CD14-positive monocyte (primary cell): Measurements from ENCODE around the gene MTCH1. TPM values are rescaled to one million over a fixed set of nuclear protein-coding genes. Genes with fewer than 3 reads are reported as not detected.
A peak's percentile ranks its signal among the peaks of the same experiment; 100 is the strongest.
"Not testable (repeated sequence)": the region's sequence is repeated elsewhere in the genome, so short reads cannot be mapped to it uniquely, and the experiment has no call there.

Experiments
- DNase-seq, 3 donors: peaks; one replicate each; pipeline ENCODE4 v3.0.0-alpha.2; 2011 to 2022
- H2AFZ ChIP-seq: 2 replicates; pipeline ENCODE4 v1.6.0; 2012; ENCODE audit warnings: mild to moderate bottlenecking, low read depth, low read length, inconsistent platforms; ENCODE audit not compliant: insufficient read depth, poor library complexity, severe bottlenecking
- H3K27ac ChIP-seq, 2 donors: 1 replicate in 1 of 2; 2 replicates in 1 of 2; pipeline ENCODE4 v1.5.1; 2012 to 2013; ENCODE audit warnings: low read length in 2 of 2, control low read depth in 1 of 2, inconsistent platforms in 1 of 2, low read depth in 1 of 2, mild to moderate bottlenecking in 1 of 2
- H3K27me3 ChIP-seq, 2 donors: one replicate each; pipeline versions ENCODE4 v1.6.0 to v1.6.1; 2011 to 2013; ENCODE audit warnings: low read length in 2 of 2; ENCODE audit not compliant: control insufficient read depth in 2 of 2, insufficient read depth in 2 of 2
- H3K36me3 ChIP-seq, 2 donors: replicated peaks in 1 of 2; 1 replicate in 1 of 2; 2 replicates in 1 of 2; pipeline versions ENCODE4 v1.5.1 to v1.6.1; 2012 to 2013; ENCODE audit warnings: low read length in 2 of 2, control low read depth in 1 of 2, inconsistent platforms in 1 of 2, mild to moderate bottlenecking in 1 of 2; ENCODE audit not compliant: insufficient read depth in 2 of 2, control insufficient read depth in 1 of 2
- H3K4me1 ChIP-seq, 2 donors: 1 replicate in 1 of 2; 2 replicates in 1 of 2; pipeline versions ENCODE4 v1.5.1 to v1.6.1; 2012 to 2013; ENCODE audit warnings: low read length in 2 of 2, control low read depth in 1 of 2, inconsistent platforms in 1 of 2, mild to moderate bottlenecking in 1 of 2, moderate library complexity in 1 of 2; ENCODE audit not compliant: insufficient read depth in 2 of 2, control insufficient read depth in 1 of 2
- H3K4me2 ChIP-seq: replicated peaks from 2 replicates; pipeline ENCODE3; 2012; ENCODE audit warnings: low read length, moderate library complexity, mild to moderate bottlenecking; ENCODE audit not compliant: poor library complexity, severe bottlenecking; ENCODE audit errors: extremely low read depth
- H3K4me3 ChIP-seq, 3 experiments: fragments of 200-600 bp in 1 of 3; sonication (generic) in 1 of 3; replicated peaks in 1 of 3; 1 replicate in 2 of 3; 2 replicates in 1 of 3; pipeline ENCODE4 v1.5.1; 2011 to 2013; ENCODE audit warnings: low read length in 3 of 3, mild to moderate bottlenecking in 3 of 3, control low read depth in 2 of 3, low read depth in 2 of 3, inconsistent platforms in 1 of 3, moderate library complexity in 1 of 3
- H3K79me2 ChIP-seq: 2 replicates; pipeline ENCODE4 v1.6.0; 2012; ENCODE audit warnings: mild to moderate bottlenecking, control low read depth, inconsistent platforms, low read length, moderate library complexity; ENCODE audit not compliant: insufficient read depth
- H3K9ac ChIP-seq: 2 replicates; pipeline ENCODE4 v1.6.0; 2017; ENCODE audit warnings: low read length, mild to moderate bottlenecking; ENCODE audit not compliant: insufficient read depth, poor library complexity, severe bottlenecking
- H3K9me3 ChIP-seq, 2 donors: replicated peaks in 1 of 2; 1 replicate in 1 of 2; 2 replicates in 1 of 2; pipeline versions ENCODE4 v1.5.1 to v1.6.1; 2012 to 2013; ENCODE audit warnings: low read length in 2 of 2, control low read depth in 1 of 2; ENCODE audit not compliant: control insufficient read depth in 1 of 2, insufficient read depth in 1 of 2
- H4K20me1 ChIP-seq: 2 replicates; pipeline ENCODE4 v1.6.0; 2012; ENCODE audit warnings: mild to moderate bottlenecking, low read length, control low read depth, moderate library complexity; ENCODE audit not compliant: insufficient read depth
- H3K27ac Mint-ChIP-seq, 7 donors: one replicate each; pipeline ENCODE4 v1.8.0; 2020; ENCODE audit warnings: mild to moderate bottlenecking in 7 of 7, mixed read lengths in 7 of 7, moderate library complexity in 6 of 7, inconsistent platforms in 2 of 7
- H3K27me3 Mint-ChIP-seq, 3 donors: one replicate each; pipeline ENCODE4 v1.8.0; 2021 to 2022; ENCODE audit warnings: low read depth in 3 of 3, mild to moderate bottlenecking in 3 of 3, mixed read lengths in 3 of 3, moderate library complexity in 3 of 3, inconsistent platforms in 1 of 3
- H3K36me3 Mint-ChIP-seq, 2 donors: one replicate each; pipeline ENCODE4 v1.8.0; 2020; ENCODE audit warnings: mixed read lengths in 2 of 2, inconsistent platforms in 1 of 2, mild to moderate bottlenecking in 1 of 2
- H3K4me1 Mint-ChIP-seq: one replicate; pipeline ENCODE4 v1.8.0; 2020; ENCODE audit warnings: mild to moderate bottlenecking, mixed read lengths
- H3K4me3 Mint-ChIP-seq, 2 donors: one replicate each; pipeline ENCODE4 v1.8.0; 2020; ENCODE audit warnings: mild to moderate bottlenecking in 2 of 2, mixed read lengths in 2 of 2, moderate library complexity in 1 of 2
- H3K9me3 Mint-ChIP-seq, 7 donors: one replicate each; pipeline ENCODE4 v1.8.0; 2020 to 2022; ENCODE audit warnings: mixed read lengths in 7 of 7, mild to moderate bottlenecking in 6 of 7, moderate library complexity in 6 of 7, inconsistent platforms in 2 of 7
- CTCF ChIP-seq: fragments of 200-600 bp; IDR thresholded peaks from one replicate; pipeline ENCODE4 v1.8.0; 2022; ENCODE audit warnings: antibody characterized with exemption, mild to moderate bottlenecking
- WGBS: methylation state at CpG from one replicate; pipeline ENCODE4 v1.1.5; 2013; ENCODE audit warnings: missing lambda C conversion rate; ENCODE audit not compliant: insufficient coverage; 5-methylcytosine and 5-hydroxymethylcytosine counted together
- intact Hi-C, 2 donors: fragments of 100-400 bp; cut with micrococcal nuclease; formaldehyde crosslinking; loops; one replicate each; pipeline versions ENCODE4 v1.15.0 to v1.15.1; 2023
- polyA plus RNA-seq, 3 donors: library from polyadenylated mRNA; depleted of rRNA in 1 of 3; unstranded in 2 of 3; stranded (reverse) in 1 of 3; fragments of 300-500 nt in 2 of 3; fragments of >200 nt in 1 of 3; fragmentation: Illumina TruSeq in 2 of 3; gene quantifications; 1 replicate in 2 of 3; 2 replicates in 1 of 3; pipeline ENCODE4 v1.2.3, GENCODE V29; 2012 to 2021

Gene MTCH1
- polyA plus RNA-seq, 3 donors, result 111 to 118 (median 111) TPM

GRCh38 chr6:36949636-36950035 lies 36.4 kb downstream of the MTCH1 start:
- Mint-ChIP-seq H3K9me3 (peaks cover 0 to 4% (median 0%) of the 10 kb centered on the region in 7 donors), H3K4me3 (peak overlapping the region in 1 of 2 donors; percentile 1), H3K4me1 (peaks cover 8% of the 10 kb centered on the region), H3K36me3 (no peaks in the 10 kb centered on the region), H3K27ac (no peak overlapping the region), H3K27me3 (peaks cover 26 to 39% (median 27%) of the 10 kb centered on the region in 3 donors)
- H3K79me2 ChIP-seq, result no peaks in the 10 kb centered on the region
- H3K27me3 ChIP-seq, result peaks cover 3 to 21% of the 10 kb centered on the region in 2 donors
- H3K9ac ChIP-seq, result no peak overlapping the region
- intact Hi-C loops, result no loop called here
- H3K36me3 ChIP-seq, result no peaks in the 10 kb centered on the region
- H3K4me1 ChIP-seq, result peaks cover 6 to 7% of the 10 kb centered on the region in 2 donors
- H4K20me1 ChIP-seq, result no peaks in the 10 kb centered on the region
- DNase-seq, result no peak
- H3K9me3 ChIP-seq, result no peaks in the 10 kb centered on the region
- H3K27ac ChIP-seq, result no peak overlapping the region
- WGBS, result no CpG with 5 or more reads among the region's 3 CpGs
- no peak overlapping the region for H3K4me2 ChIP-seq
- no peak overlapping the region for H3K4me3 ChIP-seq
- TF ChIP-seq CTCF, result no peak
- no peak overlapping the region for H2AFZ ChIP-seq

GRCh38 chr6:36949076-36949475 lies 36.9 kb downstream of the MTCH1 start:
- H3K27ac ChIP-seq, H3K4me2 ChIP-seq, DNase-seq, H4K20me1 ChIP-seq, H2AFZ ChIP-seq, H3K27ac Mint-ChIP-seq, H3K79me2 ChIP-seq, H3K4me1 Mint-ChIP-seq, intact Hi-C loops, H3K9ac ChIP-seq, H3K9me3 ChIP-seq, H3K36me3 ChIP-seq, H3K4me3 ChIP-seq, H3K36me3 Mint-ChIP-seq, H3K4me1 ChIP-seq, H3K9me3 Mint-ChIP-seq: not testable (repeated sequence)
- H3K4me3 Mint-ChIP-seq, result peak overlapping the region in 1 of 2 donors; percentile 1
- 97% methylated on average over 5 of the region's 9 CpGs for WGBS
- peaks cover under 1 to 19% of the 10 kb centered on the region in 2 donors for H3K27me3 ChIP-seq
- peaks cover 21 to 35% (median 22%) of the 10 kb centered on the region in 3 donors for H3K27me3 Mint-ChIP-seq
